ENCODE measurements around the gene PIK3C2G.

PIK3C2G gene

GRCh38 chr12:18270958-18271460 lies 9.7 kb downstream of the PIK3C2G start:
- DNase-seq: no peak

- no peak for DNase-seq
Measured at GRCh38 chr12:18275981-18276380, 14.7 kb downstream of the PIK3C2G start.

GRCh38 chr12:18277196-18277595 lies 15.9 kb downstream of the PIK3C2G start:
- no peak for DNase-seq

- DNase-seq: no peak
Measured at GRCh38 chr12:18280728-18281127, 19.4 kb downstream of the PIK3C2G start.

- DNase-seq: no peak
Measured at GRCh38 chr12:18281941-18282340, 20.6 kb downstream of the PIK3C2G start.

- no peak for DNase-seq
Measured at GRCh38 chr12:18283831-18284230, 22.5 kb downstream of the PIK3C2G start.

GRCh38 chr12:18284386-18284785 lies 23.1 kb downstream of the PIK3C2G start:
- DNase-seq: no peak

GRCh38 chr12:18285161-18285560 lies 23.8 kb downstream of the PIK3C2G start:
- DNase-seq: no peak

GRCh38 chr12:18290386-18290785 lies 29.1 kb downstream of the PIK3C2G start:
- no peak for DNase-seq

GRCh38 chr12:18294889-18295288 lies 33.6 kb downstream of the PIK3C2G start:
- DNase-seq: no peak

GRCh38 chr12:18296201-18296908 lies 35.0 kb downstream of the PIK3C2G start:
- DNase-seq: no peak

GRCh38 chr12:18296909-18297280 lies 35.6 kb downstream of the PIK3C2G start:
- no peak for DNase-seq

GRCh38 chr12:18297902-18298301 lies 36.6 kb downstream of the PIK3C2G start:
- DNase-seq: no peak

GRCh38 chr12:18302809-18303430 lies 41.6 kb downstream of the PIK3C2G start:
- DNase-seq: no peak

GRCh38 chr12:18304609-18305008 lies 43.3 kb downstream of the PIK3C2G start:
- DNase-seq: no peak

GRCh38 chr12:18306311-18306710 lies 45.0 kb downstream of the PIK3C2G start:
- DNase-seq: no peak

- no peak for DNase-seq
Measured at GRCh38 chr12:18313306-18313705, 52.0 kb downstream of the PIK3C2G start.

- peak; percentile 14 for DNase-seq
Measured at GRCh38 chr12:18320036-18320617, 58.8 kb downstream of the PIK3C2G start.

GRCh38 chr12:18320976-18321375 lies 59.7 kb downstream of the PIK3C2G start:
- no peak for DNase-seq

GRCh38 chr12:18323159-18323558 lies 61.8 kb downstream of the PIK3C2G start:
- no peak for DNase-seq

- DNase-seq: no peak
Measured at GRCh38 chr12:18327036-18327435, 65.7 kb downstream of the PIK3C2G start.

GRCh38 chr12:18332173-18332572 lies 70.9 kb downstream of the PIK3C2G start:
- no peak for DNase-seq

- DNase-seq: no peak
Measured at GRCh38 chr12:18339633-18340032, 78.3 kb downstream of the PIK3C2G start.

GRCh38 chr12:18340186-18340585 lies 78.9 kb downstream of the PIK3C2G start:
- DNase-seq: no peak
